22Rv1 (cell line): ENCODE data around the gene PAX3.
"Not testable (repeated sequence)": the region's sequence is repeated elsewhere in the genome, so short reads cannot be mapped to it uniquely, and the experiment has no call there.

ENCODE experiments used
- H3K27ac ChIP-seq: fragments of 450-650 bp; 2 replicates; pipeline ENCODE4 v1.5.1; 2017
- ZFX ChIP-seq: fragments of 450-650 bp; IDR thresholded peaks from 2 replicates; pipeline ENCODE4 v1.6.1; 2017; ENCODE audit warnings: antibody characterized with exemption, borderline replicate concordance
- TF ChIP-seq, protein P1 (sequence below): fragments of 450-650 bp; IDR thresholded peaks from 2 replicates; pipeline ENCODE4 v1.5.1; 2017; ENCODE audit warnings: mild to moderate bottlenecking

PAX3 gene

DNA sequence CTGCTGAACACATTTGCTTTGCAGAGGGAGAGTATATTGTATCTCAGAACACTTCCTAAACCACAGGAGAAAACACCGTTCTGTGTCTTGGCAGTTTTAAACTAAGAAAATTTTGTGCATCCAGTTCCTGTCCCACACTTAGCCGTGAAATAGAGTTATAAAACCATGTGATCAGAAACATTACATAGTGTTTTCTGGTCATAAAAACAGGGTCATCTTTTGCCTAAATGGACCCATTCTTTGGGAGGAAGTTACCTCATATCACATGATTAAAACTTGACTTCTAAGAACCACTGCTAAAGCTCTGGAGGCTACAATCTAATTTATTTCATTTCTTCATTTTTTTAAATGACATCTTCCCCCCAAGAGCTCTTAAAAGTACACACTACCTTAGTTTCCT is 138.7 kb downstream of the PAX3 start:
- TF ChIP-seq, protein P1, sequence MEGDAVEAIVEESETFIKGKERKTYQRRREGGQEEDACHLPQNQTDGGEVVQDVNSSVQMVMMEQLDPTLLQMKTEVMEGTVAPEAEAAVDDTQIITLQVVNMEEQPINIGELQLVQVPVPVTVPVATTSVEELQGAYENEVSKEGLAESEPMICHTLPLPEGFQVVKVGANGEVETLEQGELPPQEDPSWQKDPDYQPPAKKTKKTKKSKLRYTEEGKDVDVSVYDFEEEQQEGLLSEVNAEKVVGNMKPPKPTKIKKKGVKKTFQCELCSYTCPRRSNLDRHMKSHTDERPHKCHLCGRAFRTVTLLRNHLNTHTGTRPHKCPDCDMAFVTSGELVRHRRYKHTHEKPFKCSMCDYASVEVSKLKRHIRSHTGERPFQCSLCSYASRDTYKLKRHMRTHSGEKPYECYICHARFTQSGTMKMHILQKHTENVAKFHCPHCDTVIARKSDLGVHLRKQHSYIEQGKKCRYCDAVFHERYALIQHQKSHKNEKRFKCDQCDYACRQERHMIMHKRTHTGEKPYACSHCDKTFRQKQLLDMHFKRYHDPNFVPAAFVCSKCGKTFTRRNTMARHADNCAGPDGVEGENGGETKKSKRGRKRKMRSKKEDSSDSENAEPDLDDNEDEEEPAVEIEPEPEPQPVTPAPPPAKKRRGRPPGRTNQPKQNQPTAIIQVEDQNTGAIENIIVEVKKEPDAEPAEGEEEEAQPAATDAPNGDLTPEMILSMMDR: no peak
- no peak for TF ChIP-seq ZFX
- H3K27ac ChIP-seq: no peak overlapping the region

DNA sequence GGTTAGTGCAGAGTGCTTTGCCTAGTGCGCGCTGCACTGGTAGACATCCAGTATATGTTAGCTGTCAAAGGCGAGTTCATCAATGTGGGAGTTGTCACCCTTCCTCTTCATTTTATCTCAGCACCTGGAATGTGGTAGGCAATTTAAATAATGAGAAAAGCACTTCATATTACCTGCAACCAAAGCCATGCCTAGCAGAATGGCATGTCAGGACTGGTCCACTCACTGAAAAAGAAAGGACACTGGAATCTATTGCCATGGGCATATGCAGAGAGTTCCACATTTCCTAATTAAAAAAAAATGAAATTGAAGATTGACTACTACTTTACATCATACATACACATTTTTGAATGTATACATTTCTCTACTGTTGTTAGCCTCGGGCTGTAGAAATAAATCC is 139.6 kb downstream of the PAX3 start:
- TF ChIP-seq, protein P1: no peak
- no peak for TF ChIP-seq ZFX
- no peak overlapping the region for H3K27ac ChIP-seq

DNA sequence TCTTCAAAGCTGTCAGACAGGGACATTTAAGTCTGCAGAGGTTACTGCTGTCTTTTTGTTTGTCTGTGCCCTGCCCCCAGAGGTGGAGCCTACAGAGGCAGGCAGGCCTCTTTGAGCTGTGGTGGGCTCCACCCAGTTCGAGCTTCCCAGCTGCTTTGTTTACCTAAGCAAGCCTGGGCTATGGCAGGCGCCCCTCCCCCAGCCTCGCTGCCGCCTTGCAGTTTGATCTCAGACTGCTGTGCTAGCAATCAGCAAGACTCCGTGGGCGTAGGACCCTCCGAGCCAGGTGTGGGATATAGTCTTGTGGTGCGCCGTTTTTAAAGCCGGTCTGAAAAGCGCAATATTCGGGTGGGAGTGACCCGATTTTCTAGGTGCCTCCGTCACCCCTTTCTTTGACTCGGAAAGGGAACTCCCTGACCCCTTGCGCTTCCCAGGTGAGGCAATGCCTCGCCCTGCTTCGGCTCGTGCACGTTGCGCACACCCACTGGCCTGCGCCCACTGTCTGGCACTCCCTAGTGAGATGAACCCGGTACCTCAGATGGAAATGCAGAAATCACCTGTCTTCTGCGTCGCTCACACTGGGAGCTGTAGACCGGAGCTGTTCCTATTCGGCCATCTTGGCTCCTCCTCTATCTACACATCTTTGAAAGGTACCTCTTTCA is 143.7 kb downstream of the PAX3 start:
- not testable (repeated sequence) for H3K27ac ChIP-seq
